ENCODE results near the gene IGF1. TPM values are rescaled to one million over a fixed set of nuclear protein-coding genes. Genes with fewer than 3 reads are reported as not detected.

Gene IGF1
- 10 to 100 TPM; 57.1 to 99.9 TPM for total RNA-seq
- polyA plus RNA-seq (ENCODE audit: insufficient read length in 6 of 6) = 10 to 100 TPM; 15.7 to 28.7 (median 22.0) TPM
- long read RNA-seq, donor 1, full-length matches to known transcripts = 14 of 14 reads
- long read RNA-seq, donor 1, partial matches to known transcripts = 0 of 14 reads
- long read RNA-seq, donor 1, other reads (novel, unspliced or antisense) = 0 of 14 reads
- long read RNA-seq, donor 2, full-length matches to known transcripts = 14 of 19 reads
- long read RNA-seq, donor 2, partial matches to known transcripts = 5 of 19 reads
- long read RNA-seq, donor 2, other reads (novel, unspliced or antisense) = 0 of 19 reads
- long read RNA-seq, donor 3, full-length matches to known transcripts = 8 of 8 reads
- long read RNA-seq, donor 3, partial matches to known transcripts = 0 of 8 reads
- long read RNA-seq, donor 3, other reads (novel, unspliced or antisense) = 0 of 8 reads
- long read RNA-seq, donor 4, full-length matches to known transcripts = 60 of 67 reads
- long read RNA-seq, donor 4, partial matches to known transcripts = 1 of 67 reads
- long read RNA-seq, donor 4, other reads (novel, unspliced or antisense) = 6 of 67 reads
- long read RNA-seq, donor 5, full-length matches to known transcripts = 11 of 11 reads
- long read RNA-seq, donor 5, partial matches to known transcripts = 0 of 11 reads
- long read RNA-seq, donor 5, other reads (novel, unspliced or antisense) = 0 of 11 reads
- long read RNA-seq, donor 6, full-length matches to known transcripts = 6 of 6 reads
- long read RNA-seq, donor 6, partial matches to known transcripts = 0 of 6 reads
- long read RNA-seq, donor 6, other reads (novel, unspliced or antisense) = 0 of 6 reads
- long read RNA-seq, donor 7, full-length matches to known transcripts = 2 of 2 reads
- long read RNA-seq, donor 7, partial matches to known transcripts = 0 of 2 reads
- long read RNA-seq, donor 7, other reads (novel, unspliced or antisense) = 0 of 2 reads
- long read RNA-seq, donor 8, full-length matches to known transcripts = 7 of 7 reads
- long read RNA-seq, donor 8, partial matches to known transcripts = 0 of 7 reads
- long read RNA-seq, donor 8, other reads (novel, unspliced or antisense) = 0 of 7 reads
- long read RNA-seq, donor 9 = 0 reads
- long read RNA-seq, donor 10, full-length matches to known transcripts = 42 of 46 reads
- long read RNA-seq, donor 10, partial matches to known transcripts = 1 of 46 reads
- long read RNA-seq, donor 10, other reads (novel, unspliced or antisense) = 3 of 46 reads
- long read RNA-seq, donor 11, full-length matches to known transcripts = 5 of 5 reads
- long read RNA-seq, donor 11, partial matches to known transcripts = 0 of 5 reads
- long read RNA-seq, donor 11, other reads (novel, unspliced or antisense) = 0 of 5 reads
- long read RNA-seq, donor 12, full-length matches to known transcripts = 4 of 4 reads
- long read RNA-seq, donor 12, partial matches to known transcripts = 0 of 4 reads
- long read RNA-seq, donor 12, other reads (novel, unspliced or antisense) = 0 of 4 reads

DNA sequence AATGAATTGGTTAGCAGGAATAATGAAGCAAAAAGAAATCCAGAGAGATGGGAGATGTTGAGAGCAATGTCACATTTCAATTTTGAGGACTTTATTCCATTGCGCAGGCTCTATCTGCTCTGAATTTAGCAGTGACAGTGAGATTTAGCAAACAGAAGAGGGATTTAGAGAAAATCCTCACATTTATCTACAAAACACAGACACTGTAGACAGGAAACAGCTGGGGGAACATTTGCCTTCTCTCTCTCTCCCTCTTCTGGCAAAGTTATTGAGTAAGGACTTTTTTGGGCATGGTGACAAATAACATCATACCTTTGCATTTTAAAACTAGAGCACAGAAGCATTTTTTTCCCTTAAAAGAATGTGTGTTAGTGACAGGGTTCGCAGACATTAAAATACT is at the start of gene IGF1:
IGF1 (minus strand) TSS at position 158 of the 400 bp plus-strand sequence. CDS start 182 bp downstream, outside the sequence.
- intact Hi-C loops (cut with DNase I) = no loop called here
- Histone ChIP-seq H3K9me3 (no peaks in the 10 kb centered on the region), H3K4me3 (peak within 1 kb of the TSS; percentile 21 to 27), H3K36me3 (no peaks in the 10 kb centered on the region), H3K4me1 (peaks cover 6 to 31% of the 10 kb centered on the region in 2 donors), H3K27me3 (no peaks in the 10 kb centered on the region), H3K27ac (peak within 1 kb of the TSS; percentile 34 to 82)
- DNase-seq = peak in 2 of 4 donors; percentile 42 to 63
- TF ChIP-seq, protein P1, sequence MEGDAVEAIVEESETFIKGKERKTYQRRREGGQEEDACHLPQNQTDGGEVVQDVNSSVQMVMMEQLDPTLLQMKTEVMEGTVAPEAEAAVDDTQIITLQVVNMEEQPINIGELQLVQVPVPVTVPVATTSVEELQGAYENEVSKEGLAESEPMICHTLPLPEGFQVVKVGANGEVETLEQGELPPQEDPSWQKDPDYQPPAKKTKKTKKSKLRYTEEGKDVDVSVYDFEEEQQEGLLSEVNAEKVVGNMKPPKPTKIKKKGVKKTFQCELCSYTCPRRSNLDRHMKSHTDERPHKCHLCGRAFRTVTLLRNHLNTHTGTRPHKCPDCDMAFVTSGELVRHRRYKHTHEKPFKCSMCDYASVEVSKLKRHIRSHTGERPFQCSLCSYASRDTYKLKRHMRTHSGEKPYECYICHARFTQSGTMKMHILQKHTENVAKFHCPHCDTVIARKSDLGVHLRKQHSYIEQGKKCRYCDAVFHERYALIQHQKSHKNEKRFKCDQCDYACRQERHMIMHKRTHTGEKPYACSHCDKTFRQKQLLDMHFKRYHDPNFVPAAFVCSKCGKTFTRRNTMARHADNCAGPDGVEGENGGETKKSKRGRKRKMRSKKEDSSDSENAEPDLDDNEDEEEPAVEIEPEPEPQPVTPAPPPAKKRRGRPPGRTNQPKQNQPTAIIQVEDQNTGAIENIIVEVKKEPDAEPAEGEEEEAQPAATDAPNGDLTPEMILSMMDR (IDR thresholded peaks at IDR 0.05) = no peak
- peak; percentile 17 for ATAC-seq

DNA sequence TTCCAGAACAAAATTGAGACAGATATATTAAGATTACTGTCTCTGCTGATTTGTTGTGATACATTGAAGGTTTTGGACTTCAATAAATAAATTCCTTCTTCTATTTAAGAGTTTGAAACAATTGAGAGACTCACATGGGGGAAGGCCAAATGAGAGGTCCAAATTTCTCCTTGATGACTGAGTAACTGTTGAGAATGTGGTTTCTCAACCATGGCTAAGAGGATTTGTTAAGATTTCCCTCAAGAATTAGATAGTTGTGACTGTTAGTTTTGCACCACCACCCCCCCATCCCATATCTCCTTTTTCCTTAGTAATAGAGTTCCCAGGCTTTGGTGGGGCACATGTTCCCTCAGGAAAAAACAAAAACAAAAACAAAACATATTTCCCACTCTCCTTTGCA is 47.7 kb upstream of the IGF1 start:
- TF ChIP-seq, protein P1 (IDR thresholded peaks at IDR 0.05) = no peak
- Histone ChIP-seq H3K36me3 (no peaks in the 10 kb centered on the region), H3K27ac (no peak overlapping the region), H3K9me3 (no peaks in the 10 kb centered on the region), H3K4me1 (no peaks in the 10 kb centered on the region), H3K4me3 (no peak overlapping the region), H3K27me3 (no peaks in the 10 kb centered on the region)
- ATAC-seq (no peak), DNase-seq (no peak)
- intact Hi-C loops (cut with DNase I) = no loop called here

- ATAC-seq (peak; percentile 59), DNase-seq (no peak)
- Histone ChIP-seq H3K4me3 (no peak overlapping the region), H3K4me1 (no peaks in the 10 kb centered on the region), H3K9me3 (no peaks in the 10 kb centered on the region), H3K27me3 (peaks cover 0 to 3% of the 10 kb centered on the region in 2 donors), H3K36me3 (no peaks in the 10 kb centered on the region), H3K27ac (no peak overlapping the region)
- intact Hi-C loops (cut with DNase I) = no loop called here
- TF ChIP-seq, protein P1 (IDR thresholded peaks at IDR 0.05) = no peak
Measured at GRCh38 chr12:102527171-102527720, 46.9 kb upstream of the IGF1 start.

DNA sequence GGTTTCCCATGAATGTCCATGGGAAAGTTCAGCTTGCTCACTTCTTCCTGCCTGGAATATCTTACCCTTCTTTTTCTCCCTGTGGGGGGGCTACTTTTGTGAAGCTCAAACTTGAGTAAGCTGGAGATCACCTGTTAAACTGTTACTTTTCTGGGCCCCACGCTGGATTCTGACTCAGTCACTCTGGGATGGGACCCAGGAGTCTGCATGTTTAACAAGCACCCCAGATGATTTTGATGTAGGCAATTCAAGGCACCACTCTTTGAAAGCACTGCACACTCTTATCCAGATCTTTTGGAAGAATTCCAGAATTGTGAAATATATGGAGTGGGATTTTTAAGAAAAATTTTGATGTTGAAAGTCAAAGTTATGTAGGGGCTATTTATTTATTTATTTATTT is 46.3 kb upstream of the IGF1 start:
- H3K4me3 ChIP-seq = no peak overlapping the region
- TF ChIP-seq, protein P1 (IDR thresholded peaks at IDR 0.05) = no peak
- no peaks in the 10 kb centered on the region for H3K36me3 ChIP-seq
- no peak overlapping the region for H3K27ac ChIP-seq
- intact Hi-C loops (cut with DNase I) = no loop called here
- no peak for DNase-seq
- ATAC-seq = peak; percentile 48
- no peaks in the 10 kb centered on the region for H3K4me1 ChIP-seq
- H3K9me3 ChIP-seq = no peaks in the 10 kb centered on the region
- peaks cover 0 to 3% of the 10 kb centered on the region in 2 donors for H3K27me3 ChIP-seq
